Stimulated activated CD8-positive, alpha-beta memory T cell treated with anti-CD3 and anti-CD28 coated beads, Interleukin-7, amount 100 ng/mL, for 24 hours (primary cell): Measurements from ENCODE around the gene C1orf210.

Experiments
- DNase-seq: peaks from one replicate; pipeline ENCODE4 v3.0.0-alpha.2; 2020; ENCODE audit warnings: low read depth

The C1orf210 gene

DNA sequence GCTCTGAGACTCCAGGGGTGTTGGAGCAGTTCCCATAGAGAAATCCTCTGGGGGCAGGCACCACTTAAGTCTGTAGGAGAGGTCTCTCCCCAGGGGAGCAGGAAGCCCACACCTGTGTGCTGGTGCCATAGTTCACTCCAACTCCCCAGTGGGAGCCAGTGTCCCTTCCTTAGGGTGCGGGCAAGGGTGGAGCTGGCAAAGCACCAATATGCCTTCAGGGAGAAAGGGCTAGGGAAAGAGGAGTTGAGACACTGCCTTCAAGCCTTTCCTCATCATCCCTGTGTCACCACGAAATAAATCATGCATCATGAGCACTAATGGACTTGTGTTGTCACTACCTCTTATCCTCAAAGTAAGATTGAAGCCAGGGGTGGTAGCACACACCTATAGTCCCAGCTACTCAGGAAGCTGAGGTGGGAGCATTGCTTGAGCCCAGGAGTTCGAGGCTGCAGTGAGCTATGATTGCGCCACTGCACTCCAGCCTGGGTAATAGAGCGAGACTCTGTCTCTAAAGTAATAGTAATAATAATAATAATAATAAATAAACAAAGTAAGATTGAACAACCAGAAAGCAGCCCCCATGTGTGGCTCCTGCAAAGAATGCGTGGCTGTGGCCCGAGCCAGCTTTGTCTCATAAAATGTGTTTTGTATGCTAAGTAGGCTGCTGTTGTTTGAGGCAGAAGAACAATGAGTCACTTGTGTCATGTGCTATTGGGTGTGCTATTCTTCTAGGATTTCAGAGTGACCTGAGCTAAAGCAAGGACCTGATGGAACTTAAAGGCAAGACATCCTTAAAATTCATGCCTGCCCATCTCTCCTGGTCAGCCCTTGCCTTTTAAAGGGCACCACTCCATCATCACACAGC is 8.7 kb upstream of the C1orf210 start:
- DNase-seq = no peak

DNA sequence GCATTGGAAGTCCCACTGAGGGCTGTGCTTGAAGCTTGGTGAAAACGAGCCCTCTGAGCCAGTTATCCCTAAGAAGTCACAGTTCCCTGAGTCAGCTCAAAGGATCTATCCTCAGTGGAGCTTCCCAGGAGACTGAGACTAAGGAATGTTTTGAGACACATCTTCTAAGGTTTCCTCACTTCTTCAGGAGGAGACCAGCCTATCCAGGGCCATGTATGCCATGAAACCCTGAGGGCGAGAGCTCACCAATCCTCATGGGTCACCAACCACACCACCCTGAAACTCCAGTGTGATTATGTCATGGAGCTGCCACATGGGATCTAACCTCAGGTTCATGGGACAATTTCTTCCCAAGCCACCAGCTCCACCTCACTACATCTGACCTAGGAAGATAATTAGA is 7.8 kb upstream of the C1orf210 start:
- DNase-seq = no peak

DNA sequence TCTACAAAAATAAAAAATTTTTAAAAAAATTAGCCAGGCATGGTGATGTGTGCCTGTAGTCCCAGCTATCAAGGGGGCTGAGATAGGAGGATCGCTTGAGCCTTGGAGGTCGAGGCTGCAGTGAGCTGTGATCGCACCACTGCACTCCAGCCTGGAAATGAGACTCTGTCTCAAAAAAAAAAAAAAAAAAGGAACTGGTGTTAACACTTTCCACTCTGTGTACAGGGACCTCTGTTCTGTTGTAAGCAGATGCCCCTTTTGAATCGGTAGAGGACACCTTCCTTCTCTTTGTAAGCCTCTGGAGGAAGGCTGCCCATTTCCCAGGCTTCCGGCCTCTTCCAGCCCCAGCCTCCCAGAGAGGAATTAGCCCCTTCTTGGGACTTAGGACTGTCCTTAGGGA is 7.3 kb upstream of the C1orf210 start:
- DNase-seq = no peak

DNA sequence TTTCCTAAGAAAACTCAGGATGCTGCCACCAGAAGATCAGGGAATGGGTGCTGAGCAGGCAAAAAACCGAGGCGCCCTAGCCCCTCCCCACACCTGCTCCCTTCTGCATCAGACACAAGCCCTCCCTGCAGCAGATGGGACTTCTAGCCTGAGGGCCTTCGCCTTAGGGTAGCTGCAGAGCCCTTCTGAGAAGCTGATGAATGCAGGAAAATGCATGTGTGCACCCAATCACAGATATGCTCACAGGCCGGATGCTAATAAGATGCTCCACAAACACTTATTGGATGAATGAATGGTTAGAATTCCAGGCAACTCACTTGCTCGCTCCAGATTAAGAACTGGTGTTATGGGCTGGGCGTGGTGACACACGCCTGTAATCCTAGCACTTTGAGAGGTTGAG is 6.8 kb upstream of the C1orf210 start:
- no peak for DNase-seq

DNA sequence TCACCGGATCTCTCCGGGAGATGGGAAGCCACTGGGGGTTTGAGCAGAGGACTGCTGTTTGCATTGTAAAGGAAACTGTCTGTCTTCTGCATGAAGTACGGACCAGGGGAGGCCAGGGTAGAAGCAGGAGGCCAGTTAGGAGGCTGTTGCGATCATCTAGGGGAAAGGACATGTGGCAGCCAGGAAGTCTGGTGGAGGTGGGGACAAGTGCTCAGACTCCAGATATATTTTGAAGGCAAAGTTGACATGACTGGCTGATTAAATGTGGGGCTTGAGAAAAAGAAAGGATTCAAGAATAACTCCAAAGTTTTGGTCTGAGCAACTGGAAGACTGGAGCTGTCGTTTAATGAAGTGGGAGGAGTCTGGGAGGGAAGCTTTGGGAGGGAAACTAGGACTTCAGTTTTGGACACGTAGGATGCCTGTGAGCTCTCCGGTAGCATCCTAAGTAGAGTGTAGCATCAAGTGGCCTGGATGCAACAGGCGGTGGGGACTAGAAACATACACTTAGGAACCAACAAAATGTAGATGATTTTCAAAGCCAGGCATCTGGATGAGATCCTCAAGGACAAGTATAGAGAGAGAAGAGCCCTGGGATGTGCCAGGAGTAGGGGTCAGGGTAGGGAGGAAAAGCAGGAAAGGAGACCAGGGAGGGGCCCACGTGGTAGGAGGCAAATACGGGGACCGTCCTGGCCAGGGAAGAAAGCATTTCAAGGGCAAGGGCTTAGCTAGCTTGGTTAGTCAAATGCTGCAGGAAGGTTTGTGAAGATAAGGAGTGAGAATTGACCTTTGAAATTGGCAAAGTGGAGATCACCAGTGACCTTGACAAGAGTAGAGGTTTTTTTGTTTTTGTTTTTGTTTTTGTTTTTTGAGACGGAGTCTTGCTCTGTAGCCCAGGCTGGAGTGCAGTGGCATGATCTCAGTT is 3.7 kb upstream of the C1orf210 start:
- no peak for DNase-seq

DNA sequence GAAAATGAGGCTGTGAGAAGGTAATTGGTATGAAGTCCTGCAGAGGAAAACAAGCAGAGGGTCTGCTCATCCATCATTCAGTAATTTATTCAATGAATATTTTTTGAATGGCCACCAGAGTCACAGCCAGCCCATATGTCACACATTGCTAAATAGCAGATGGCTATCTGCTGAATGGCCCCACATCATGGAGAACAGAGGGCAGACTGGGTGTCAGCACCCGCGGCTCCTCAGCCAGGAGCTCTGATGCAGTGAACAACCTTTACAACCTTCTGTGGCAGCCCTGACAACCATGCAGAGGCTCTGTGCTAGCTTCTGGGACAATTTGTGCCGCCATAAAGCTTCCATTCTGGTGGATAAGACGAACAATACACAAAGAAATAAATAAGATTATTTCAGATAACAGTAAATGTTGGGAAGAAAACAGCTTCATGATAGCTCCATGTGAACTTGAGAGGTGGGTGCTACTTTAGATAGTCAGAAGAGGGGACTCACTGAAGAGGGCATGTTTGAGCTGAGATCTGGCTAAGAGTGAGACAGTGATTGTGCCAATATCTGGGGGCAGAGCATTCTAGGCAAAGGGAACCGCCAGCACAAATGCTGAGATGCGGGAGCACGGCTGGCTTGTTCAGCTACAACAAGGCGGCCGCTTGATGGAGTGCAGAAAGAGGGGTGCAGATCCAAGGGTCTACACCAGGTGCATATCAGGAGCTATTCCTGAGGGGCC is 2.8 kb upstream of the C1orf210 start:
- DNase-seq = no peak

DNA sequence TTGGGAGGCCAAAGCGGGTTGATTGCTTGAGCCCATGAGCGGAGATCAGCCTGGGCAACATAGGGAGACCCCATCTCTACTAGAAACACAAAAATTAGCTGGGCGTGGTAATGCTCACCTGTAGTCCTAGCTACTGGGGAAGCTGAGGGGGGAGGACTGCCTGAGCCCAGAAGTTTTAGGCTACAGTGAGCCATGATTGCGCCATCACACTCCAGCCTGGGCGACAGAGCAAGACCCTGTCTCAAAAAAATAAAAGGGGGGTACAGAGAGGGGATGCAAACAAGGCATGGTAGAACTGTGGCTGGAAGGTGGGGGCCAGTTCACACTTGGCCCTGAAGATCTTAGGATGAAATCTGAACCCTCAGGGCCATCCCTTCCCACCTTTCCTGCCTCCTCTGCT is 1.2 kb upstream of the C1orf210 start:
- no peak for DNase-seq

DNA sequence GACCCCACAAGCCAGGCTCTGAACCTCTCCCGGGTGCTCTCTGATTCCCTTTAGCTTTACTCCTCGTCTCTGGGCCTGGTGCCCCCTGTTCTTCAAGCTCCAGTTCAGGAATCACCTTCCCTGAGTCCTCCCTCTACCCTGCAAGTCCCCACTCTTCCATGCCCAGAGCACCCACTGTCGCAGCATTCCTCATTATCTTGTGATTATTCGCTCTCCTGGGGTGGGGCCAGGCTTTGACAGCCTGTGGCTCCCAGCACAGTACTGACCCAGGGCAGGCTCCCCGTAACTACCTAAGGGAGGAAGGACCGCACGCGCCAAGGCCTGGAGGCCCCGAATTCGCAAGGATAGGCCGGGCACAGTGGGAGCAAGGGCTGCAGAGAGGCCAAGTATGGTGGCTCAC is 734 bp upstream of the C1orf210 start:
- no peak for DNase-seq

DNA sequence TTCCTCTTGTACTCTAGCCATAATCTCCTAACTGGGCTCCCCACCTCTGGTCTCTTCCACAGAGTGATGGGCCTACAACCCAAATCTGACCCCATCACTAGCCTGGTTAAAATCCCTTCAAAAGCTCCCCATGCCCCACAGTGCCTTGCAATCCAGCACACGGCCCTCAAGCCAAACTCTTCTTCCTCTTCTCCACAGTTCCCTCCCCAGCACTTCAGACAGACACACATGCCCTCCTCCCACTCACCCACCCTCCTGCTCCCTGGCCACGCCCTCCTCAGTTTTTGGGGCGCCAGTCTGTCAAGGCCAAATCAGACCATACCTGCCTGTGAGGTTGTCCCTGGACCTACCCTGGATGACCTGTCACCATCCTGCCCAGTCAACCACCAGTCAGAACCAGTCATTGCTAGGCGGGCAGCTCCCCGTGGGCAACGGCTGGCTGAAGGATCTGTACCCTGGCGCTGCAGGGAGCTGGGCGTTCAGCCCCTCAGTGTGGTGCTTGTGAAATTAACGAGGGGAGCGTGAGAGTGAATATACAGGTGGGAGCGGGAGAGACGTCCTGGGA is 753 bp downstream of the C1orf210 start:
- DNase-seq = no peak

DNA sequence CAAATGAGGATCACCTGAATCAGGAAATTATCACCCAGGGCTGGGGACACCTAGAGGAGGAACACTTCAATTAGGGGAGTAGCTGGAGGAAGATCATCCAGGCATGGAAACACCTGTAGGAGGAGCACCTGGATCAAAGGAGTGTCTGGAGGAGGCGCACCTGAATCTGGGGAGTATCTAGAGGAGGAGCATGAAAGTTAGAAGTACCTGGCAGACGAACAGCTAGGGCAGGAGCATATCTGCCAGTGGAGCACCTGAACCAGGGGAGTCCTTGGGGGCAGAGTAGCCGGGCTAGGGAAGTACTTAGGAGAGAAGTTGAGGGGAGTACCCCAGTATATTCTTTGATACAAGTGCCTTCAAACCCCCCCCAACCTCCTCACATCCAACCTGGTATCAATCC is 1.3 kb downstream of the C1orf210 start:
- no peak for DNase-seq

DNA sequence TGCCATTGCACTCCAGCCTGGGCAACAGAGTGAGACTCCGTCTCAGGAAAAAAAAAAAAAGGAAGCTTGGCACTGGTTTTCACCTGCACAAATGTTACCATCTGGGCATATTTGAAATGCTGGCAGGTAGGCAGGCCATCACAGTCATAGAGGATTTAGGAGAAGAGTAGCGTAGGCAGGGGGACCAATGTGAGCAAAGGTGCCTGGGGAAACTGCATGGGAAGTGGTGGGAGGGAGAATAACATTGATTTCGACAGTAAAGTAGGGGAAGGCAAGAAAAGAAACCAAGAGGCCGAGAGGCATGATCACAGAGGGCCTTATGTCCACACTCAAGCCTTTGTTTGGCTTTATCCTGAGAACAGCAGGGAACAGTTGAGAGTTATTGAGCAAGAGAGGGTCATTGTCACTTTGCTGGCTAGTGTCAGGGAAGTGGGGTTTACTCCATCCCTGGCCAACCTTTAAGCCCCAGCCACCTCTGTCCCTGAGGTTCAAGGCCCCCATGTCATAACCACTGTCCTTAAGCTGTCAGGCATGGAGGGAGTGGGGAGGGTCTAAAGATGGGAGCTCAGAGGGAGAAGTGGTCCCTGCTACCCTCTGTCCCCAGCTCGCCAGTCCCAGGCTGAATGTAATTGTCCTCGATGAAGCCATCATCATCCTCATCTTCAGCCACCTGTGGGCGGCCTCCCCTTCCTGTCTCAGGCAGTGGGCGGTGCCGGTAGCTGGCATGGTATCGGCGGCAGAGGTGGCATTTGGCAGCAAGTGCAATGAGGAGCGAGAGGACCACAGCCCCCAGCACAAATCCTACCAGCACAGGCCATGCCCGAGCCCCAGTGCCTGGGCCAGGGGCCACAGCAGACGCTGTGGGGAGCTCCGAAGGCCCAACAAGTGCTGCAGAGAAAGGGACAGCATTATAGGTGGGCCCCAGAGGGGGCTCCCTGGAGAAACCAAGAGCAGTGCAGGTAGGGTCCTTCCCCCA is 2.9 kb downstream of the C1orf210 start:
- DNase-seq = no peak

DNA sequence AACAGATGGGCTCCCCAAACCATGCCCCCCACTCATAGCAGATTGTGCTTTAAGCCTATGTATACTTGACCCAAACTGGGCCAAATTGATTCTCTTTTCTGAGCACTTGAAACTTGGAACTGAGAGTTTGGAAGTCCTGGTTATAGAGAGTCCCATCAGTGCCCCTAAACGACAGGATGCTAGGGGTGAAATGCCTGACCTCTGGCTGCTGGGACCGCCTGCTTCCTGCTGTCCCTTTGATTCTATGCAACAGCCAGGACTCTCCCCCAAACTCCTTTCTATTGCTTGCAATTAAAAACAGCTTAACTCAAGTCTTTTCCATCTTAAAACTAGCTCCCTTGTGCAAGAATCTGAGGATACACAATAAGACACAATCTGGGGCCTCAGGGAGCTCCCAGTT is 4.7 kb downstream of the C1orf210 start:
- DNase-seq = no peak

DNA sequence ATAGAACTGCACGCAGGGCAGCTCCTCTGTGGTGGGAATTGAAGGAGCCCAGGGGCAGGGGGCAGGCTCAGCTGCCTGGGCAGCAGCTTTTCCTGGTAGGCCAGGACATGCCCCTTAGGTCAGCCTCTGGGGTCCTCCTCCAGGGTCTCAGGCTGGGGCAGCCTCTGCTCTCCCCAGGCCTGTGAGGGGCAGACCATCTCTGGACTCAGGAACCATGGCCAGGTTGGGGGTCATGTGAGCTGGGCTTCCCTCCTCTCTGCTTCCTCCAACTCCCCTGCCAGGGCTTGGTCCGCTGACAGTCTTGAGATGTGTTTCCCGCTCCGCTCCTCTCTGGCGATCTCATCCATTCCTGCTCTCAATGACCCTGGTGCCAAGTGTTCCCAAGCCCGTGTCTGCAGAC is 5.7 kb downstream of the C1orf210 start:
- no peak for DNase-seq

DNA sequence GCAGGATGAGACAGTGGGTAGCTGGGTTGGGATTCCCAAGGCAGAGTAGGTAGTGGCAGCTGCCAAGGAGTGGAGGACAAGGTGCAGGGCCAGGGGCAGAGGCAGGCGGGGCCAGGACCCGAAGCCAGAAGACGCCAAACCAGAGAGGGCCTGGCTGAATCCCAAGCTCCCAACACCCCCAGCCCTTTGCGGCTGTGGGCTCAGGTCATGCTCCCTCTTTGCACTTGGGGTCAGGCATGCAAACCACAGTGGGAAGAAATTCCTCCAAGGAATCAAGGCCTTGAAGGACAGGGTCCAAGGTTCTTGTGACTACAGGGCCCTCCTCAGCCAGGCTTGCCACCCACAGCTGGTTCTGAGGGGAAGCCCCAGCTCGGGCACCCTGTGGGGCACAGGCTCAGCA is 6.2 kb downstream of the C1orf210 start:
- DNase-seq = no peak

DNA sequence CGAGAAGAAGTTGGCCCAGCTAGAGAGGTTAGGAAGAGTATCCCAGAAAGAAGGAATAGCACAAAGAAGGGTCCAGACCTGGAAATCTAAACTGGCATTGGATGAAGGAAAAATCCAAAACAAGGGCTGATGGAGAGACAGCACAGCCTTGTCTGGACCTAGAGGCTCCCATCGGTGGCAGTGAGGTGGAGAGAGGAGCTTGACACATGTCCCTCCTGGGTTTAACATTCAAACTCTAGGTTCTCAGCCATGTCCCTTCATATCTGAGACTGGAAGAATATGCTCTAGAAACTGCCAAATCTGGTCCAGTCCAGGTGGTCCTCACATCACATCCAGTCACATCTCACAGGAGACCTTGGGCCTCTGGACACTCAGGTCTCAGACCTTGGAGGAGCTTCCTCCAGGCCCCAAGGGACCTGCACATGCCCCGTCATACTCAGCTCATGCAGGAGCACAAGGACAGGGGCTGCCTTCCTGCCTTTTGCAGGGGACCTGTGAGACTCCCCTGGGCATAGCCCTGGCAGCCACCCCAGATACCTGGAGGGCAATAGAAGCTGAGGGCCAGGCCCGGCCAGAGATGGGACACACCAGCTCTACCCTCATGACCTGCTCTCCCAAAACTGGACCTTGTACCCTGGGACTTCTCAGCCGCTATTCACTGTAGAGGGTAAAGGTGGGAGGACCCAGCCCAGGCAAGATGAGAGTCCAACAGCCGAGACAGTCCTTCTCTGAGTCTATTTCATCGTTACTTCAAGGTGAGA is 8.1 kb downstream of the C1orf210 start:
- DNase-seq = no peak

DNA sequence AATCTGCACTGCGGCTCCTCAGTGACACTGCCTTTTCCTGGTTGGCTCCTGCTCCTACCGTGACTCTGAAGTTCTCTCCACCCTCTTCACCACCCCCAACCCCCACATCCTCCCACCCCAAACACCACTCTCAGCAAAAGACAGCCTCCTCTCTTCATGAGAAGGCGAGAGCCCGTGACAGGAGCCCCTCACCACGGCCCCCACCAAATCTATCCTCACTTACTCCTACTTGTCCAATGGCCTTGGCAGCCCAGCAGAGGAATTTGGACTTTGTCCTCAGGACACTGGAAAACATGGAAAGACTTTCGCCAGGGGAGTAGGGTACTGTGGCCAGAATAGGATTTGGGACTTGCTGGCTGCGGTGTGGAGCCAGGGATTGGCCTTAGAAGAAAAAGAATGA is 8.7 kb downstream of the C1orf210 start:
- no peak for DNase-seq

DNA sequence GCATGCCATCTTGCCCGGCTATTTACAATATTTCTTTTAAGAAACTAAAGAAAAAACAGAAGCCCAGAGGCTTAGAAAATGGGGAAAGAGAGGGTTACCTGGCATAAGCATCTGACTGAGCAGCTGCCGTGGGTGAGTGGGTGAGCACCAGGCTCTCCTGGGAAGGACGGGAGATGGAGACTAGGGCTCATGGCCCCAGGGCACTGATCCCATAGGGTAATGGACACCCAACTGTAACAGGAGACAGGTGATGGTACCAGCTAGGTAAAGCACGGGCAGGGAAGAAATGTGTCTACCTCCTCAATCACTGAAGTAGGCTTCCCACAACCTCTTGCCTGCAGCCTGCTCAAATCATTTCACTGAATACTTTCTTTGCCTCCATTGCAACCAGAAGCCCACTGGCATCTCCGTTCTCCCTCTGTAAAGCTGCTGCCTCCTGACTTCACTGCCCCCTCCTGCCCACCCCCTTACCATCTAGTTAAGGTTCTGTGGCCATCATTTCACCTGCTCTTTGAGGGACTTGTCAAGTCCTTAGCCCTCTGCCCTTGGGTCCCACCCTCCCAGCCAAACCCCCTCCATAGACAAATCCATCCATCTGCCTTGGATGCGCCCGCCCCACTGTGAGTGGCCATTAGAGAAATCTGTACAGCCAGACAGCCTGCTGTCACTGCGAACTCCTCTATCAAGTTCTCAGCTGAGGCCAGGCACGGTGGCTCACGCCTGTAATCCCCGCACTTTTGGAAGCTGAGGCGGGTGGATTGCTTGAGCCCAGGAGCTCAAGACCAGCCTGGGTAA is 9.4 kb downstream of the C1orf210 start:
- no peak for DNase-seq

DNA sequence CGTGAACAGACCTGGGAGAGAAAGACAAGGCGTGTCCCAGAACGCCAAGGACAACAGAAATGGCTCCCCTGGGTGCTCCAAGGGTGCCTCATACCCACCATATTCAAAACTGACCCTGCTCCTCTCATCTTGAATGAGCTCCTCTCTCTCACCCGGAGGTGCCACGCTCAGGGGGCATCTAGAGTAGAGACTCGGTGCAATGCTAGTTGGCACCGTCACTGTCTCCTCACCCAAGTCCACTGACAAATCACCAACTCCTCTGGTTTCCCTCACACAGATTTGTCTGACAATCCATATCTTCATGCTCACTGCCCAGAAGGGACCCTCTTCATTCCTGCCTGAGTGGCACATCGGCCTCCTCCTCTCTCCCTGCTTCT is 10.6 kb downstream of the C1orf210 start:
- no peak for DNase-seq

DNA sequence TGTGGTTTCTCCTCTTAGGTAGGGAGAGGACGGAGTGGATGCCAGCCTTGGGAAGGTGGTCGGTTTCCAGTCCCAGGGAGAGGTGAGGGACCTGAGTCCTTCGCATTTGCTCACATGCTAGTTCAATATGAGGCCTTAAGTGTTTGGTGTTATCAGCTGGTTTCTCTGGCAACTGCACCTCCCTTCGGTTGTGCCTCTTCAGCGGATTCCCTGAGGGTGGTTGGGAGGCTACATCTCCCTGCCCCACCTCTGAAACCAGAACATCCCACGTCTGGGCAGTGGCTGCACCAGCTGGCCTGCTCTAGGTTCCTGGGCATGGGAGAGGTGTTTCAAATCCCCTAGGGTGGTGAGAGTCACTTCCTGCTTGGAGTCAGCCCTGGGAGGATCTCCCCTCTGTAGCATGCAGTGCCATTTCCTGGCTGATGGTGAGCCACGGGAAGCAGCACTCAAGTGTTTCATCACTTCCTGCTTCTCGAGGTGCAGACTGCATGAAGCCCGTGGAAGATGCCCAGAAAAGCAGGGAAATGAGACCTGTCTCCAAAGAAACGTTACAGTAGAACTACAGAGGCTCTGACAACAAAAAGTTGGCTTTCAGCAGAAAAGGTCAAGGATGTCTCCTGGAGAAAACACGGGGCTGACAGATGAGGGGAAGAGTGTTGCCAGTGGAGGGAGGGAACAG is 11.1 kb downstream of the C1orf210 start:
- no peak for DNase-seq
